Activated CD8-positive, alpha-beta T cell treated with anti-CD3 and anti-CD28 coated beads for 36 hours (primary cell): ENCODE data around the gene ADAMTS20. TPM values are rescaled to one million over a fixed set of nuclear protein-coding genes. Genes with fewer than 3 reads are reported as not detected.

Experiments
- ATAC-seq: fragments of 200-7000 bp; cut with Tn5 transposase; one replicate; pipeline ENCODE4 v1.10.0; 2021; ENCODE audit warnings: mild to moderate bottlenecking, moderate library complexity
- CTCF ChIA-PET: fragments of 350-600 bp; sonication (Branson Sonifier 250); formaldehyde crosslinking; loops from one replicate; lab custom pipeline; 2021; ENCODE audit warnings: antibody characterized with exemption; lab: Charles Lee
- POLR2A ChIA-PET: fragments of 350-600 bp; sonication (Branson Sonifier 250); formaldehyde crosslinking; loops from one replicate; lab custom pipeline; 2021; ENCODE audit warnings: antibody characterized with exemption; lab: Charles Lee
- DNase-seq: peaks from one replicate; pipeline ENCODE4 v3.0.0-alpha.2; 2020
- H3K27ac Mint-ChIP-seq: one replicate; pipeline ENCODE4 v1.8.0; 2021; ENCODE audit warnings: mild to moderate bottlenecking, mixed read lengths
- H3K27me3 Mint-ChIP-seq: one replicate; pipeline ENCODE4 v1.8.0; 2021; ENCODE audit warnings: mixed read lengths
- H3K36me3 Mint-ChIP-seq: one replicate; pipeline ENCODE4 v1.8.0; 2021; ENCODE audit warnings: low read depth, mixed read lengths
- H3K4me1 Mint-ChIP-seq: one replicate; pipeline ENCODE4 v1.8.0; 2021; ENCODE audit warnings: low read depth, mixed read lengths
- H3K4me3 Mint-ChIP-seq: one replicate; pipeline ENCODE4 v1.8.0; 2021; ENCODE audit warnings: mild to moderate bottlenecking, moderate library complexity, mixed read lengths
- H3K9me3 Mint-ChIP-seq: one replicate; pipeline ENCODE4 v1.8.0; 2021; ENCODE audit warnings: mixed read lengths
- CTCF ChIP-seq: fragments of 200-600 bp; IDR thresholded peaks from one replicate; pipeline ENCODE4 v1.8.0; 2022; ENCODE audit warnings: antibody characterized with exemption, mild to moderate bottlenecking
- intact Hi-C: fragments of 100-400 bp; cut with micrococcal nuclease; formaldehyde crosslinking; loops from one replicate; pipeline ENCODE4 v1.10.0; 2022
- total RNA-seq, 2 experiments: library from RNA; stranded (reverse); gene quantifications; one replicate each; pipeline ENCODE4 v1.2.3, GENCODE V29; 2021

ADAMTS20 gene
- total RNA-seq, 2 experiments from 2014 or later = not detected

- ChIA-PET POLR2A (no interaction called here), CTCF (no interaction called here)
- DNase-seq = no peak
- no peaks in the 10 kb centered on the region for H3K36me3 Mint-ChIP-seq
- H3K4me1 Mint-ChIP-seq = no peaks in the 10 kb centered on the region
- intact Hi-C loops = no loop called here
- no peak for TF ChIP-seq CTCF
- H3K27ac Mint-ChIP-seq = no peak overlapping the region
- no peak for ATAC-seq
- H3K27me3 Mint-ChIP-seq = peaks cover 9% of the 10 kb centered on the region
- peaks cover 3% of the 10 kb centered on the region for H3K9me3 Mint-ChIP-seq
- H3K4me3 Mint-ChIP-seq = no peak overlapping the region
Observed at GRCh38 chr12:43576162-43576561, 24.2 kb upstream of the ADAMTS20 start.

- ATAC-seq = no peak
Observed at GRCh38 chr12:43571885-43572284, 19.9 kb upstream of the ADAMTS20 start.

GRCh38 chr12:43556057-43556456, 4.1 kb upstream of the ADAMTS20 start:
- ATAC-seq = no peak
- H3K27ac Mint-ChIP-seq = no peak overlapping the region

More at GRCh38 chr12:43571885-43572284, 19.9 kb upstream of the ADAMTS20 start:
- DNase-seq = no peak
- Mint-ChIP-seq H3K4me3 (no peak overlapping the region), H3K9me3 (peaks cover 3% of the 10 kb centered on the region), H3K27me3 (peaks cover 8% of the 10 kb centered on the region), H3K27ac (no peak overlapping the region), H3K4me1 (no peaks in the 10 kb centered on the region), H3K36me3 (no peaks in the 10 kb centered on the region)
- intact Hi-C loops = no loop called here
- ChIA-PET POLR2A (no interaction called here), CTCF (no interaction called here)
- no peak for TF ChIP-seq CTCF

GRCh38 chr12:43551279-43551970, 578 bp downstream of the ADAMTS20 start:
- no peak for TF ChIP-seq CTCF
- H3K4me1 Mint-ChIP-seq = no peaks in the 10 kb centered on the region
- ATAC-seq = no peak
- no peaks in the 10 kb centered on the region for H3K36me3 Mint-ChIP-seq
- peaks cover 33% of the 10 kb centered on the region for H3K27me3 Mint-ChIP-seq
- H3K27ac Mint-ChIP-seq = no peak overlapping the region
- intact Hi-C loops = no loop called here
- H3K9me3 Mint-ChIP-seq = peaks cover 12% of the 10 kb centered on the region
- CTCF ChIA-PET = no interaction called here
- DNase-seq = no peak
- no peak overlapping the region for H3K4me3 Mint-ChIP-seq
- POLR2A ChIA-PET = no interaction called here

More at GRCh38 chr12:43556057-43556456, 4.1 kb upstream of the ADAMTS20 start:
- no peaks in the 10 kb centered on the region for H3K4me1 Mint-ChIP-seq
- TF ChIP-seq CTCF = no peak
- intact Hi-C loops = no loop called here
- ChIA-PET CTCF (no interaction called here), POLR2A (no interaction called here)
- H3K27me3 Mint-ChIP-seq = peaks cover 25% of the 10 kb centered on the region
- no peaks in the 10 kb centered on the region for H3K36me3 Mint-ChIP-seq
- DNase-seq = no peak
- H3K9me3 Mint-ChIP-seq = peaks cover 18% of the 10 kb centered on the region
- no peak overlapping the region for H3K4me3 Mint-ChIP-seq

- no peak for DNase-seq
- TF ChIP-seq CTCF = no peak
- peaks cover 11% of the 10 kb centered on the region for H3K9me3 Mint-ChIP-seq
- ChIA-PET CTCF (no interaction called here), POLR2A (no interaction called here)
- no peak overlapping the region for H3K4me3 Mint-ChIP-seq
- H3K36me3 Mint-ChIP-seq = no peaks in the 10 kb centered on the region
- no peak overlapping the region for H3K27ac Mint-ChIP-seq
- no peaks in the 10 kb centered on the region for H3K4me1 Mint-ChIP-seq
- H3K27me3 Mint-ChIP-seq = peaks cover 33% of the 10 kb centered on the region
- intact Hi-C loops = no loop called here
- ATAC-seq = no peak
Observed at GRCh38 chr12:43550831-43551271, 1.2 kb downstream of the ADAMTS20 start.
